Neuronal stem cell (in vitro differentiated cells): Measurements from ENCODE around the gene IFIT1B.

Experiments
- DNase-seq: peaks from one replicate; pipeline ENCODE4 v3.0.0-alpha.2; 2013; ENCODE audit warnings: low spot score
- H2AFZ ChIP-seq: one replicate; pipeline ENCODE4 v1.6.1; 2013; ENCODE audit warnings: mild to moderate bottlenecking, low read length, inconsistent platforms
- H2AK5ac ChIP-seq: 2 replicates; pipeline ENCODE4 v1.6.1; 2013; ENCODE audit warnings: low read depth, mild to moderate bottlenecking, inconsistent platforms, low read length, moderate library complexity, mixed read lengths
- H2BK120ac ChIP-seq: 2 replicates; pipeline ENCODE4 v1.6.1; 2013; ENCODE audit warnings: low read depth, mild to moderate bottlenecking, inconsistent platforms, low read length, moderate library complexity, mixed read lengths
- H2BK12ac ChIP-seq: one replicate; pipeline ENCODE4 v1.6.1; 2013; ENCODE audit warnings: low read length, inconsistent platforms
- H2BK15ac ChIP-seq: 2 replicates; pipeline ENCODE4 v1.6.1; 2013; ENCODE audit warnings: mild to moderate bottlenecking, low read length, inconsistent platforms, mixed read lengths
- H2BK5ac ChIP-seq: one replicate; pipeline ENCODE4 v1.6.1; 2013; ENCODE audit warnings: inconsistent platforms, mild to moderate bottlenecking, low read length, moderate library complexity
- H3K14ac ChIP-seq: one replicate; pipeline ENCODE4 v1.6.1; 2013; ENCODE audit warnings: low read length, inconsistent platforms
- H3K18ac ChIP-seq: 2 replicates; pipeline ENCODE4 v1.6.1; 2013; ENCODE audit warnings: low read length, inconsistent platforms
- H3K23ac ChIP-seq: 2 replicates; pipeline ENCODE4 v1.6.1; 2013; ENCODE audit warnings: low read depth, mild to moderate bottlenecking, mixed read lengths, low read length, inconsistent platforms; ENCODE audit not compliant: poor library complexity
- H3K27ac ChIP-seq: replicated peaks from 3 replicates; pipeline ENCODE4 v1.5.1; 2013; ENCODE audit warnings: low read length, inconsistent platforms
- H3K27me3 ChIP-seq, 3 experiments: 2 replicates each; pipeline ENCODE4 v1.6.1; 2013; ENCODE audit warnings: low read length in 3 of 3, mild to moderate bottlenecking in 2 of 3, inconsistent platforms in 1 of 3, low read depth in 1 of 3, mixed read lengths in 1 of 3, moderate library complexity in 1 of 3; ENCODE audit not compliant: control insufficient read depth in 3 of 3, insufficient read depth in 3 of 3
- H3K36me3 ChIP-seq, 2 donors: replicated peaks in 1 of 2; 2 replicates each; pipeline ENCODE4 v1.6.1; 2013; ENCODE audit warnings: low read length in 2 of 2; ENCODE audit not compliant: control insufficient read depth in 2 of 2, insufficient read depth in 2 of 2
- H3K4ac ChIP-seq: 2 replicates; pipeline ENCODE4 v1.6.1; 2013; ENCODE audit warnings: inconsistent platforms, mild to moderate bottlenecking, low read length, moderate library complexity
- H3K4me1 ChIP-seq, 2 donors: 1 replicate in 1 of 2; 2 replicates in 1 of 2; pipeline ENCODE4 v1.6.1; 2013; ENCODE audit warnings: low read length in 2 of 2, low read depth in 1 of 2; ENCODE audit not compliant: control insufficient read depth in 2 of 2, insufficient read depth in 1 of 2
- H3K4me2 ChIP-seq: one replicate; pipeline ENCODE4 v1.6.1; 2013; ENCODE audit warnings: mild to moderate bottlenecking, low read length, inconsistent platforms; ENCODE audit not compliant: insufficient read depth, poor library complexity, severe bottlenecking
- H3K4me3 ChIP-seq, 2 donors: 2 replicates each; pipeline ENCODE4 v1.5.1; 2013; ENCODE audit warnings: low read length in 2 of 2, mild to moderate bottlenecking in 2 of 2, inconsistent platforms in 1 of 2, moderate library complexity in 1 of 2
- H3K79me1 ChIP-seq: one replicate; pipeline ENCODE4 v1.6.1; 2013; ENCODE audit warnings: low read depth, mild to moderate bottlenecking, inconsistent platforms, low read length, moderate library complexity
- H3K9ac ChIP-seq: one replicate; pipeline ENCODE4 v1.6.1; 2013; ENCODE audit warnings: mild to moderate bottlenecking, low read depth, low read length, inconsistent platforms; ENCODE audit not compliant: poor library complexity
- H3K9me3 ChIP-seq, 2 donors: replicated peaks in 1 of 2; 2 replicates each; pipeline versions ENCODE3 to v1.6.1; 2013; ENCODE audit warnings: low read length in 2 of 2, mild to moderate bottlenecking in 2 of 2, inconsistent platforms in 1 of 2, low read depth in 1 of 2, mixed read lengths in 1 of 2, moderate library complexity in 1 of 2; ENCODE audit not compliant: control insufficient read depth in 2 of 2, insufficient read depth in 1 of 2
- H4K8ac ChIP-seq: one replicate; pipeline ENCODE4 v1.6.1; 2013; ENCODE audit warnings: low read depth, mild to moderate bottlenecking, inconsistent platforms, low read length, moderate library complexity
- H4K91ac ChIP-seq: one replicate; pipeline ENCODE4 v1.6.1; 2013; ENCODE audit warnings: low read length, low read depth, mild to moderate bottlenecking, inconsistent platforms; ENCODE audit not compliant: poor library complexity
- WGBS, 2 donors: extraction: QIAGEN DNeasy Blood & Tissue Kit; methylation state at CpG; one replicate each; pipeline ENCODE4 v1.1.7; 2013; ENCODE audit warnings: missing lambda C conversion rate in 2 of 2, mixed read lengths in 1 of 2; ENCODE audit not compliant: insufficient read length in 2 of 2, insufficient replicate concordance in 1 of 2; ENCODE audit errors: extremely low coverage in 2 of 2; 5-methylcytosine and 5-hydroxymethylcytosine counted together

Gene IFIT1B

GRCh38 chr10:89342206-89342958 lies 35.5 kb upstream of the IFIT1B start:
- DNase-seq, result no peak
- peaks cover 20 to 26% of the 10 kb centered on the region in 2 donors for H3K4me1 ChIP-seq
- no peak overlapping the region for H3K4me2 ChIP-seq
- no peak overlapping the region for H2BK120ac ChIP-seq
- H4K8ac ChIP-seq, result no peak overlapping the region
- no CpG with 5 or more reads among the region's 3 CpGs for WGBS, 2 donors
- H3K36me3 ChIP-seq, result no peaks in the 10 kb centered on the region
- H2AFZ ChIP-seq, result peak overlapping the region; percentile 1
- no peaks in the 10 kb centered on the region for H3K79me1 ChIP-seq
- no peak overlapping the region for H3K23ac ChIP-seq
- H2BK12ac ChIP-seq, result no peak overlapping the region
- no peak overlapping the region for H2BK15ac ChIP-seq
- no peak overlapping the region for H4K91ac ChIP-seq
- no peak overlapping the region for H3K9ac ChIP-seq
- H3K27me3 ChIP-seq, result no peaks in the 10 kb centered on the region
- no peaks in the 10 kb centered on the region for H3K9me3 ChIP-seq
- peak overlapping the region in 1 of 2 donors; percentile 2 for H3K4me3 ChIP-seq
- no peak overlapping the region for H3K14ac ChIP-seq
- H3K4ac ChIP-seq, result no peak overlapping the region
- no peak overlapping the region for H3K27ac ChIP-seq
- no peak overlapping the region for H2AK5ac ChIP-seq
- H3K18ac ChIP-seq, result no peak overlapping the region
- H2BK5ac ChIP-seq, result no peak overlapping the region

- no peak overlapping the region for H3K4me3 ChIP-seq
Measured at GRCh38 chr10:89343089-89343767, 34.6 kb upstream of the IFIT1B start.

GRCh38 chr10:89344156-89344555 lies 33.7 kb upstream of the IFIT1B start:
- no peak overlapping the region for H3K14ac ChIP-seq
- no peak overlapping the region for H2BK5ac ChIP-seq
- H2AFZ ChIP-seq, result no peak overlapping the region
- no peaks in the 10 kb centered on the region for H3K36me3 ChIP-seq
- no peak overlapping the region for H3K4me3 ChIP-seq
- no peak overlapping the region for H2BK12ac ChIP-seq
- DNase-seq, result no peak
- no peak overlapping the region for H4K8ac ChIP-seq
- no peak overlapping the region for H3K4me2 ChIP-seq
- H3K9me3 ChIP-seq, result no peaks in the 10 kb centered on the region
- no peak overlapping the region for H3K18ac ChIP-seq
- H3K79me1 ChIP-seq, result no peaks in the 10 kb centered on the region
- no peak overlapping the region for H3K27ac ChIP-seq
- no peak overlapping the region for H3K23ac ChIP-seq
- peaks cover 27 to 44% of the 10 kb centered on the region in 2 donors for H3K4me1 ChIP-seq
- H2BK120ac ChIP-seq, result no peak overlapping the region
- H2AK5ac ChIP-seq, result no peak overlapping the region
- H4K91ac ChIP-seq, result no peak overlapping the region
- no peak overlapping the region for H2BK15ac ChIP-seq
- no CpG with 5 or more reads among the region's 2 CpGs for WGBS, 2 donors
- H3K4ac ChIP-seq, result no peak overlapping the region
- no peaks in the 10 kb centered on the region for H3K27me3 ChIP-seq
- no peak overlapping the region for H3K9ac ChIP-seq

More at GRCh38 chr10:89343089-89343767, 34.6 kb upstream of the IFIT1B start:
- Histone ChIP-seq H2BK12ac (no peak overlapping the region), H2BK120ac (no peak overlapping the region), H3K27me3 (no peaks in the 10 kb centered on the region), H2BK15ac (no peak overlapping the region), H3K4me2 (no peak overlapping the region), H4K91ac (no peak overlapping the region), H3K4me1 (peaks cover 24 to 35% of the 10 kb centered on the region in 2 donors), H3K23ac (no peak overlapping the region), H4K8ac (no peak overlapping the region), H2BK5ac (no peak overlapping the region), H3K36me3 (no peaks in the 10 kb centered on the region), H2AFZ (peak overlapping the region; percentile 36), H3K9ac (no peak overlapping the region), H3K14ac (no peak overlapping the region), H3K79me1 (no peaks in the 10 kb centered on the region), H2AK5ac (no peak overlapping the region), H3K18ac (no peak overlapping the region), H3K27ac (peak overlapping the region; percentile 41), H3K9me3 (no peaks in the 10 kb centered on the region), H3K4ac (no peak overlapping the region)
- no peak for DNase-seq
- WGBS, 2 donors, result no CpG with 5 or more reads among the region's 5 CpGs

- Histone ChIP-seq H2AFZ (no peak overlapping the region), H2AK5ac (no peak overlapping the region), H2BK120ac (no peak overlapping the region), H3K9ac (no peak overlapping the region), H3K27ac (no peak overlapping the region), H3K14ac (no peak overlapping the region), H3K27me3 (no peaks in the 10 kb centered on the region), H3K79me1 (no peaks in the 10 kb centered on the region), H4K8ac (no peak overlapping the region), H3K4me1 (peaks cover 30 to 47% of the 10 kb centered on the region in 2 donors), H2BK12ac (no peak overlapping the region), H3K4me3 (no peak overlapping the region), H3K18ac (no peak overlapping the region), H2BK5ac (no peak overlapping the region), H2BK15ac (no peak overlapping the region), H3K23ac (no peak overlapping the region), H3K36me3 (no peaks in the 10 kb centered on the region), H4K91ac (no peak overlapping the region), H3K4ac (no peak overlapping the region), H3K9me3 (no peaks in the 10 kb centered on the region), H3K4me2 (no peak overlapping the region)
- no peak for DNase-seq
- no CpG with 5 or more reads among the region's 4 CpGs for WGBS, 2 donors
Measured at GRCh38 chr10:89345367-89346000, 32.4 kb upstream of the IFIT1B start.
